H7 (cell line): ENCODE results near the gene BICRA. TPM values are rescaled to one million over a fixed set of nuclear protein-coding genes. Genes with fewer than 3 reads are reported as not detected.
"Not testable (repeated sequence)": the region's sequence is repeated elsewhere in the genome, so short reads cannot be mapped to it uniquely, and the experiment has no call there.

Experiments used
- DNase-seq: peaks from one replicate; pipeline ENCODE4 v3.0.0; 2012
- H3K27me3 ChIP-seq: 2 replicates; pipeline ENCODE4 v1.6.0; 2011; ENCODE audit warnings: mild to moderate bottlenecking, low read length; ENCODE audit not compliant: control insufficient read depth, insufficient read depth
- H3K36me3 ChIP-seq: replicated peaks from 2 replicates; pipeline ENCODE4 v1.5.1; 2011; ENCODE audit warnings: low read length; ENCODE audit not compliant: control insufficient read depth, insufficient read depth
- H3K4me3 ChIP-seq: 2 replicates; pipeline ENCODE4 v1.5.1; 2011; ENCODE audit warnings: low read depth, mild to moderate bottlenecking, control low read depth, low read length, moderate library complexity; ENCODE audit not compliant: insufficient read depth
- total RNA-seq: library from RNA; depleted of rRNA; stranded (reverse); fragments of >200 nt; shearing (Covaris generic); gene quantifications from 2 replicates; pipeline ENCODE4 v1.2.3, GENCODE V29; 2014; rRNA removed

The BICRA gene
- total RNA-seq: 3.4 and 8.5 TPM in 2 replicates

GRCh38 chr19:47608969-47609905 is at the start of gene BICRA:
BICRA (plus strand) TSS chr19:47609134; CDS start chr19:47673575, 64,441 bp downstream.
- DNase-seq: peak; percentile 94
- H3K4me3 ChIP-seq: peak within 1 kb of the TSS; percentile 98
- no peaks in the 10 kb centered on the region for H3K27me3 ChIP-seq
- H3K36me3 ChIP-seq: no peaks in the 10 kb centered on the region

GRCh38 chr19:47560999-47561398 is 47.9 kb upstream of the BICRA start:
- H3K36me3 ChIP-seq: no peaks in the 10 kb centered on the region
- no peak for DNase-seq
- no peaks in the 10 kb centered on the region for H3K27me3 ChIP-seq
- H3K4me3 ChIP-seq: no peak overlapping the region

- H3K27me3 ChIP-seq: no peaks in the 10 kb centered on the region
Measured at GRCh38 chr19:47561440-47562057, 47.4 kb upstream of the BICRA start.

GRCh38 chr19:47564081-47564480 is 44.9 kb upstream of the BICRA start:
- Histone ChIP-seq H3K27me3 (no peaks in the 10 kb centered on the region), H3K4me3 (no peak overlapping the region), H3K36me3 (no peaks in the 10 kb centered on the region)
- no peak for DNase-seq

More at GRCh38 chr19:47561440-47562057, 47.4 kb upstream of the BICRA start:
- Histone ChIP-seq H3K4me3 (no peak overlapping the region), H3K36me3 (no peaks in the 10 kb centered on the region)
- no peak for DNase-seq

GRCh38 chr19:47569331-47569730 is 39.6 kb upstream of the BICRA start:
- DNase-seq: no peak
- Histone ChIP-seq H3K4me3 (no peak overlapping the region), H3K36me3 (no peaks in the 10 kb centered on the region), H3K27me3 (no peaks in the 10 kb centered on the region)

GRCh38 chr19:47572635-47573034 is 36.3 kb upstream of the BICRA start:
- H3K4me3 ChIP-seq: no peak overlapping the region
- no peaks in the 10 kb centered on the region for H3K27me3 ChIP-seq
- peak; percentile 50 for DNase-seq

GRCh38 chr19:47573071-47574026 is 35.6 kb upstream of the BICRA start, which contains the start of gene ZNF541:
ZNF541 (minus strand) TSS chr19:47573148; CDS start chr19:47555856, 17,292 bp downstream.
- Histone ChIP-seq H3K4me3 (no peak within 1 kb of the TSS), H3K27me3 (no peaks in the 10 kb centered on the region), H3K36me3 (no peaks in the 10 kb centered on the region)
- DNase-seq: peak; percentile 74

More at GRCh38 chr19:47572635-47573034, 36.3 kb upstream of the BICRA start:
- H3K36me3 ChIP-seq: no peaks in the 10 kb centered on the region

- no peaks in the 10 kb centered on the region for H3K36me3 ChIP-seq
- no peak for DNase-seq
- no peaks in the 10 kb centered on the region for H3K27me3 ChIP-seq
- H3K4me3 ChIP-seq: no peak overlapping the region
Measured at GRCh38 chr19:47580397-47580796, 28.5 kb upstream of the BICRA start.

- no peak for DNase-seq
- H3K27me3 ChIP-seq: no peaks in the 10 kb centered on the region
- H3K36me3 ChIP-seq: no peaks in the 10 kb centered on the region
- no peak overlapping the region for H3K4me3 ChIP-seq
Measured at GRCh38 chr19:47581605-47582319, 27.2 kb upstream of the BICRA start.

- Histone ChIP-seq H3K36me3 (no peaks in the 10 kb centered on the region), H3K4me3 (no peak overlapping the region), H3K27me3 (no peaks in the 10 kb centered on the region)
- no peak for DNase-seq
Measured at GRCh38 chr19:47582320-47582909, 26.5 kb upstream of the BICRA start.

- not testable (repeated sequence) for H3K27me3 ChIP-seq, H3K4me3 ChIP-seq, H3K36me3 ChIP-seq, DNase-seq
Measured at GRCh38 chr19:47583161-47583560, 25.8 kb upstream of the BICRA start.

- no peaks in the 10 kb centered on the region for H3K27me3 ChIP-seq
- no peak for DNase-seq
- no peaks in the 10 kb centered on the region for H3K36me3 ChIP-seq
- no peak overlapping the region for H3K4me3 ChIP-seq
Measured at GRCh38 chr19:47587295-47587694, 21.6 kb upstream of the BICRA start.

- no peak for DNase-seq
- no peaks in the 10 kb centered on the region for H3K27me3 ChIP-seq
- no peak overlapping the region for H3K4me3 ChIP-seq
Measured at GRCh38 chr19:47589824-47590223, 19.1 kb upstream of the BICRA start.

More at GRCh38 chr19:47589824-47590223, 19.1 kb upstream of the BICRA start:
- H3K36me3 ChIP-seq: no peaks in the 10 kb centered on the region
